Naive thymus-derived CD8-positive, alpha-beta T cell (primary cell): ENCODE data around the gene SYT9. TPM values are rescaled to one million over a fixed set of nuclear protein-coding genes. Genes with fewer than 3 reads are reported as not detected.

Experiments used
- ATAC-seq, 2 donors: fragments of 150-1000 bp; cut with Tn5 transposase in 1 of 2; sonication (Bioruptor Pico), chemical (Tn5 transposase) in 1 of 2; 1 replicate in 1 of 2; 2 replicates in 1 of 2; pipeline ENCODE4 v1.10.0; 2021; ENCODE audit warnings: mild to moderate bottlenecking in 2 of 2, moderate library complexity in 2 of 2
- POLR2A ChIA-PET: fragments of 350-600 bp; sonication (Branson Sonifier 250); formaldehyde crosslinking; loops from one replicate; lab custom pipeline; 2021; ENCODE audit warnings: antibody characterized with exemption; lab: Charles Lee
- DNase-seq, 10 donors: peaks; one replicate each; pipeline versions ENCODE4 v3.0.0 to v3.0.0-alpha.2; 2020 to 2022
- H3K27ac Mint-ChIP-seq, 10 donors: one replicate each; pipeline ENCODE4 v1.8.0; 2020 to 2022; ENCODE audit warnings: mild to moderate bottlenecking in 10 of 10, mixed read lengths in 10 of 10, moderate library complexity in 4 of 10, inconsistent platforms in 1 of 10
- H3K27me3 Mint-ChIP-seq, 5 donors: one replicate each; pipeline ENCODE4 v1.8.0; 2021 to 2022; ENCODE audit warnings: mixed read lengths in 5 of 5
- H3K36me3 Mint-ChIP-seq, 3 donors: one replicate each; pipeline ENCODE4 v1.8.0; 2020 to 2022; ENCODE audit warnings: mixed read lengths in 3 of 3, mild to moderate bottlenecking in 2 of 3, inconsistent platforms in 1 of 3
- H3K4me1 Mint-ChIP-seq, 4 donors: one replicate each; pipeline ENCODE4 v1.8.0; 2021 to 2022; ENCODE audit warnings: mixed read lengths in 4 of 4
- H3K4me3 Mint-ChIP-seq, 10 donors: one replicate each; pipeline ENCODE4 v1.8.0; 2020 to 2022; ENCODE audit warnings: mild to moderate bottlenecking in 10 of 10, mixed read lengths in 10 of 10, moderate library complexity in 6 of 10, inconsistent platforms in 1 of 10
- H3K9me3 Mint-ChIP-seq, 9 donors: one replicate each; pipeline ENCODE4 v1.8.0; 2020 to 2022; ENCODE audit warnings: mixed read lengths in 9 of 9, mild to moderate bottlenecking in 3 of 9, inconsistent platforms in 1 of 9, moderate library complexity in 1 of 9
- polyA plus RNA-seq, 3 donors: library from polyadenylated mRNA; unstranded; fragments of 300-500 nt; fragmentation: Illumina TruSeq; gene quantifications; one replicate each; pipeline ENCODE4 v1.2.3, GENCODE V29; 2021
- total RNA-seq, 8 experiments: library from RNA in 2 of 8; stranded (reverse) in 2 of 8; gene quantifications; one replicate each; pipeline ENCODE4 v1.2.3 and lab custom pipeline; 2021 to 2026

The SYT9 gene
- total RNA-seq: not detected
- polyA plus RNA-seq: not detected
- 0 to 0.17 (median 0) reads per million in 6 experiments for total RNA-seq (lab: John Stamatoyannopoulos, UW)

- Mint-ChIP-seq H3K4me1 (peaks cover 1 to 4% (median 2%) of the 10 kb centered on the region in 4 donors), H3K9me3 (peaks cover 0 to 7% (median 0%) of the 10 kb centered on the region in 9 donors), H3K27me3 (peaks cover 29 to 71% (median 45%) of the 10 kb centered on the region in 5 donors), H3K36me3 (no peaks in the 10 kb centered on the region), H3K27ac (no peak within 1 kb of the TSS), H3K4me3 (peak within 1 kb of the TSS in 5 of 10 donors; percentile 23 to 72 (median 47))
- POLR2A ChIA-PET: no interaction called here
- ATAC-seq (no peak), DNase-seq (peak in 1 of 10 donors; percentile 3)
Observed at GRCh38 chr11:7251836-7252682, at the start of gene SYT9. SYT9 (plus strand) TSS chr11:7251904; CDS start chr11:7252187, 283 bp downstream.

- H3K36me3 Mint-ChIP-seq: no peaks in the 10 kb centered on the region
- ATAC-seq (no peak), DNase-seq (no peak)
- no peaks in the 10 kb centered on the region for H3K9me3 Mint-ChIP-seq
- H3K27me3 Mint-ChIP-seq: peaks cover 4 to 35% (median 15%) of the 10 kb centered on the region in 5 donors
- H3K4me1 Mint-ChIP-seq: no peaks in the 10 kb centered on the region
- H3K27ac Mint-ChIP-seq: no peak overlapping the region
- no peak overlapping the region for H3K4me3 Mint-ChIP-seq
- POLR2A ChIA-PET: no interaction called here
Observed at GRCh38 chr11:7202412-7202811, 49.3 kb upstream of the SYT9 start.

GRCh38 chr11:7204778-7205177 is 46.9 kb upstream of the SYT9 start:
- ATAC-seq (no peak), DNase-seq (no peak)
- POLR2A ChIA-PET: no interaction called here
- no peak overlapping the region for H3K27ac Mint-ChIP-seq
- no peak overlapping the region for H3K4me3 Mint-ChIP-seq
- no peaks in the 10 kb centered on the region for H3K36me3 Mint-ChIP-seq
- peaks cover 6 to 38% (median 11%) of the 10 kb centered on the region in 5 donors for H3K27me3 Mint-ChIP-seq
- no peaks in the 10 kb centered on the region for H3K4me1 Mint-ChIP-seq
- no peaks in the 10 kb centered on the region for H3K9me3 Mint-ChIP-seq

GRCh38 chr11:7208391-7208790 is 43.3 kb upstream of the SYT9 start:
- POLR2A ChIA-PET: no interaction called here
- no peaks in the 10 kb centered on the region for H3K9me3 Mint-ChIP-seq
- H3K36me3 Mint-ChIP-seq: no peaks in the 10 kb centered on the region
- H3K4me3 Mint-ChIP-seq: no peak overlapping the region
- no peak overlapping the region for H3K27ac Mint-ChIP-seq
- ATAC-seq: no peak
- no peak for DNase-seq
- peaks cover 10 to 56% (median 17%) of the 10 kb centered on the region in 5 donors for H3K27me3 Mint-ChIP-seq
- H3K4me1 Mint-ChIP-seq: no peaks in the 10 kb centered on the region

GRCh38 chr11:7219491-7219890 is 32.2 kb upstream of the SYT9 start:
- H3K27me3 Mint-ChIP-seq: peaks cover 8 to 36% (median 33%) of the 10 kb centered on the region in 5 donors
- no peaks in the 10 kb centered on the region for H3K9me3 Mint-ChIP-seq
- H3K27ac Mint-ChIP-seq: no peak overlapping the region
- H3K4me1 Mint-ChIP-seq: no peaks in the 10 kb centered on the region
- no peaks in the 10 kb centered on the region for H3K36me3 Mint-ChIP-seq
- POLR2A ChIA-PET: no interaction called here
- no peak for DNase-seq
- H3K4me3 Mint-ChIP-seq: no peak overlapping the region
- no peak for ATAC-seq

- no peak overlapping the region for H3K4me3 Mint-ChIP-seq
- no peaks in the 10 kb centered on the region for H3K9me3 Mint-ChIP-seq
- POLR2A ChIA-PET: no interaction called here
- H3K27me3 Mint-ChIP-seq: peaks cover 10 to 45% (median 32%) of the 10 kb centered on the region in 5 donors
- H3K27ac Mint-ChIP-seq: no peak overlapping the region
- DNase-seq (no peak), ATAC-seq (no peak)
- H3K4me1 Mint-ChIP-seq: no peaks in the 10 kb centered on the region
- no peaks in the 10 kb centered on the region for H3K36me3 Mint-ChIP-seq
Observed at GRCh38 chr11:7220636-7221035, 31.1 kb upstream of the SYT9 start.

GRCh38 chr11:7222619-7223018 is 29.1 kb upstream of the SYT9 start:
- no peak for DNase-seq
- Mint-ChIP-seq H3K27ac (no peak overlapping the region), H3K4me3 (no peak overlapping the region), H3K27me3 (peaks cover 10 to 45% (median 32%) of the 10 kb centered on the region in 5 donors), H3K4me1 (no peaks in the 10 kb centered on the region), H3K9me3 (no peaks in the 10 kb centered on the region), H3K36me3 (no peaks in the 10 kb centered on the region)
- POLR2A ChIA-PET: no interaction called here
- no peak for ATAC-seq

- Mint-ChIP-seq H3K36me3 (no peaks in the 10 kb centered on the region), H3K4me1 (no peaks in the 10 kb centered on the region), H3K27ac (no peak overlapping the region), H3K27me3 (peaks cover 20 to 53% (median 37%) of the 10 kb centered on the region in 5 donors), H3K9me3 (no peaks in the 10 kb centered on the region), H3K4me3 (no peak overlapping the region)
- DNase-seq (no peak), ATAC-seq (no peak)
- POLR2A ChIA-PET: no interaction called here
Observed at GRCh38 chr11:7239877-7240276, 11.8 kb upstream of the SYT9 start.

- Mint-ChIP-seq H3K36me3 (no peaks in the 10 kb centered on the region), H3K27me3 (peaks cover 13 to 45% (median 21%) of the 10 kb centered on the region in 5 donors), H3K27ac (no peak overlapping the region), H3K4me1 (no peaks in the 10 kb centered on the region), H3K4me3 (no peak overlapping the region), H3K9me3 (peaks cover 0 to 4% (median 0%) of the 10 kb centered on the region in 9 donors)
- DNase-seq: no peak
- ATAC-seq: no peak
- POLR2A ChIA-PET: no interaction called here
Observed at GRCh38 chr11:7245341-7245740, 6.4 kb upstream of the SYT9 start.

- DNase-seq: no peak
- no peak for ATAC-seq
- no peak overlapping the region for H3K4me3 Mint-ChIP-seq
- H3K27me3 Mint-ChIP-seq: peaks cover 21 to 53% (median 23%) of the 10 kb centered on the region in 5 donors
- H3K4me1 Mint-ChIP-seq: no peaks in the 10 kb centered on the region
- peaks cover 0 to 7% (median 0%) of the 10 kb centered on the region in 9 donors for H3K9me3 Mint-ChIP-seq
- POLR2A ChIA-PET: no interaction called here
- H3K36me3 Mint-ChIP-seq: no peaks in the 10 kb centered on the region
- H3K27ac Mint-ChIP-seq: no peak overlapping the region
Observed at GRCh38 chr11:7246179-7246578, 5.5 kb upstream of the SYT9 start.

GRCh38 chr11:7250166-7250565 is 1.5 kb upstream of the SYT9 start:
- Mint-ChIP-seq H3K9me3 (peaks cover 0 to 7% (median 0%) of the 10 kb centered on the region in 9 donors), H3K27me3 (peaks cover 26 to 60% (median 40%) of the 10 kb centered on the region in 5 donors), H3K36me3 (no peaks in the 10 kb centered on the region), H3K4me1 (peaks cover 1 to 4% (median 2%) of the 10 kb centered on the region in 4 donors), H3K27ac (no peak overlapping the region), H3K4me3 (no peak overlapping the region)
- ATAC-seq: no peak
- POLR2A ChIA-PET: no interaction called here
- DNase-seq: no peak

- H3K4me1 Mint-ChIP-seq: peaks cover 1 to 4% (median 2%) of the 10 kb centered on the region in 4 donors
- no peaks in the 10 kb centered on the region for H3K36me3 Mint-ChIP-seq
- H3K27me3 Mint-ChIP-seq: peaks cover 26 to 71% (median 43%) of the 10 kb centered on the region in 5 donors
- peak overlapping the region in 4 of 10 donors; percentile 21 to 56 (median 27) for H3K4me3 Mint-ChIP-seq
- ATAC-seq (no peak), DNase-seq (no peak)
- POLR2A ChIA-PET: no interaction called here
- H3K9me3 Mint-ChIP-seq: peaks cover 0 to 7% (median 0%) of the 10 kb centered on the region in 9 donors
- H3K27ac Mint-ChIP-seq: no peak overlapping the region
Observed at GRCh38 chr11:7251487-7251835, 243 bp upstream of the SYT9 start.

GRCh38 chr11:7252683-7253213 is 1.0 kb downstream of the SYT9 start:
- H3K27ac Mint-ChIP-seq: no peak overlapping the region
- no peak for ATAC-seq
- H3K4me3 Mint-ChIP-seq: peak overlapping the region in 5 of 10 donors; percentile 16 to 72 (median 47)
- POLR2A ChIA-PET: no interaction called here
- no peaks in the 10 kb centered on the region for H3K36me3 Mint-ChIP-seq
- H3K4me1 Mint-ChIP-seq: peaks cover 1 to 4% (median 2%) of the 10 kb centered on the region in 4 donors
- H3K27me3 Mint-ChIP-seq: peaks cover 27 to 69% (median 45%) of the 10 kb centered on the region in 5 donors
- DNase-seq: no peak
- peaks cover 0 to 7% (median 0%) of the 10 kb centered on the region in 9 donors for H3K9me3 Mint-ChIP-seq
